DMS114 treated with DMSO at 0.1 percent for 48 hours (cell line): ENCODE results near the gene GHDC.
"Not testable (repeated sequence)": the region's sequence is repeated elsewhere in the genome, so short reads cannot be mapped to it uniquely, and the experiment has no call there.

Experiments
- DNase-seq: peaks from one replicate; lab custom pipeline; 2025; ENCODE audit not compliant: unreplicated experiment; lab: John Stamatoyannopoulos, UW

GHDC gene

DNA sequence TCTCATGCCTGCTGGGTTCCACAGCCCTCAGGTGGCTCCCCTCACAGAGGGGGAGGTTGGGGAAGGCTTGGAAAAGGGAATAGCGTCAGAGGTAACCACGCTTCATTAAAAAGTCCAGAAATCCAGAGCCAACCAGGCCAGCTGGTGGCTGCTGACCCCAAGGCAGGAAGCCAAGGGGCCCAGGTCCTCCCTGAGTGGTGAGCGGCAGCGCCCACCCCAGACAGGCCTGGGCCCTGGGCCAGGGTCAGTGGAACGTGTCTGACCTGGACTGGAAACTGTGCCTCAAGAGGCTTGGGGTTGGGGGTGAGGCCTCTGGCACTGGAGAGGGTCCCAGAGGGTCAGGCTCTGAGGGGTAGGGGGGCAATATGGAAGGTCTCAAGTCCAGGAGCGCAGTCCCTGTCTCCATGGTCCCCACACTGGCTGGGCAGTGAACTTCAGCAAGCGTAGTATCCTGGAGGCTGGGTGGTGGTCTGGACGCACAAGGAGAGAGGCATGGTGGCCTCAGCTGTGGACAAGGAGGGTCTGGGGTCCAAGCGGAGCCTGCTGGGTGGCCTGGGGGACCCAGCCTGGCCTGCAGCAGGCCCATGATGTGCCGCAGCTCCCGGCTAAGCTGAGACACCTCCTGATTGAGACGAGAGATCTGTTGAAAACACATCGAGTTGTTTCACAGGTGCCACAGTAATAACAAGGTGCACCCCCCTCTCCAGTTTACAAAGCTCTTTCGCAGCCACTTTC lies 34.3 kb downstream of the GHDC start:
- DNase-seq, result no peak

- no peak for DNase-seq
Measured at GRCh38 chr17:42155614-42156045, 38.7 kb downstream of the GHDC start.

GRCh38 chr17:42153919-42154742 lies 40.2 kb downstream of the GHDC start:
- DNase-seq, result no peak

GRCh38 chr17:42146911-42147607 lies 47.2 kb downstream of the GHDC start:
- no peak for DNase-seq

DNA sequence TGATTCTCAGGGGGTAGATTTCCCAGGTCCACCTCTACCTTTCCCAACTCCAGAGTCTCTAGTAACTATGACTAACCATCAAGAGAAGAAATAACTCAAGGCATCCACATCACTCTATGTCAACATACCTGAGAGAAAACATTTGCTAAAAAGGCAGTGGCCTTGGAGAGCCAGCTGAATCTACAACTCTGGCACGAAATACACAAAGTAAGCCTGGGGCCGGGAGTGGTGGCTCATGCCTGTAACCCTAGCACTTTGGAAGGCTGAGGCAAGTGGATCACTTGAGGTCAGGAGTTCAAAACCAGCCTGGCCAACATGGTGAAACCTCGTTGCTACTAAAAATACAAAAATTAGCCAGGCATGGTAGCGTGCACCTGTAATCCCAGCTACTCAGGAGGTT lies 51.2 kb downstream of the GHDC start:
- not testable (repeated sequence) for DNase-seq

GRCh38 chr17:42142371-42142896 lies 51.9 kb downstream of the GHDC start:
- no peak for DNase-seq

DNA sequence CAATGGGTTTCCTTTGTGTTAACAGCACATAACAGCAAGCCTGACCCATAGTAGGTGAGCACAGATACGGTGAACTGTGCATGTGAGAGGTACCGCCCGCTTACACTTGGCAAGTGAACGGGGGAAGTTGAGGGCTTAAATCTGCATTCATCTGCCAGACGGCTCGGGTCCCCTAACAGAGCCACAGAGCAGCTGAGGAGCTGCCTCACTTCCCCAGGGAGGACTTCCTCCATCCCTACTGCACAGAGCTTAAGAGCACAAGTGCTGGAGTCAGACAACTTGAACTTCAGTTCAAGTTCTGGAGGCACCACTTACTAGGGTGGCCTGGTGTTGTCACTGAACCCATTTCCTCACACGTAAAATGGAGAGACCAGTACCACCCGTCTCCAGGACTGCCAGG lies 52.9 kb downstream of the GHDC start:
- DNase-seq, result no peak

- DNase-seq, result not testable (repeated sequence)
Measured at GRCh38 chr17:42140690-42141089, 53.6 kb downstream of the GHDC start.
